Sigmoid colon (tissue), 4 donors: ENCODE data around the gene HADH.

Experiments used
- EP300 ChIP-seq, 4 donors: sonication (generic); formaldehyde crosslinking; IDR thresholded peaks; one replicate each; pipeline ENCODE4 v1.6.1; 2017; ENCODE audit warnings: antibody characterized with exemption in 4 of 4
- POLR2A ChIP-seq, 2 donors: fragments of 450-650 bp; IDR thresholded peaks; one replicate each; pipeline ENCODE4 v1.6.1; 2016; ENCODE audit warnings: antibody characterized with exemption in 2 of 2, mild to moderate bottlenecking in 2 of 2, moderate library complexity in 2 of 2
- POLR2AphosphoS5 ChIP-seq, 4 donors: sonication (generic); formaldehyde crosslinking; IDR thresholded peaks; one replicate each; pipeline ENCODE4 v1.6.1; 2017; ENCODE audit warnings: antibody characterized with exemption in 4 of 4
- TF ChIP-seq, protein P1 (sequence below), 4 experiments: fragments of 450-650 bp in 3 of 4; fragments of 200-600 bp in 1 of 4; IDR thresholded peaks; one replicate each; pipeline ENCODE4 v1.5.1; 2016 to 2019; ENCODE audit warnings: antibody characterized with exemption in 4 of 4, mild to moderate bottlenecking in 3 of 4, moderate library complexity in 2 of 4

DNA sequence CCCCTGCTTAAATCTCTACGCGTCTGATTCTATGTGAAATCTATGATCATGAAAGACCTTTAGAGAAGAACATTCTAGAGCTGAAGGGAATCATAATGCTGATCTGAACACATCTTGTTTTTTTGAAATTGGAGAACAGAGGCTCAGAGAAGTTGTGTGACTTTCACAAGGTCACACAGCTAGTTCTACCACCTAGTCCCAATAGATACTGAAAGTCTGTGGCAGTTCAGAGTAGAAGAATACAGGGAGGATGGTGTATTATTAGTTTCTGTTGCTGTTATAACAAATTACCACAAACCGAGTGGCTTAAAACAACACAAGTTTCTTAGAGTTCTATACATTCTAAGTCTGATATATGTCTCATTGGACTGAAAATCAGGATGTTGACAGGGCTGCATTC lies 43.9 kb upstream of the HADH start:
- TF ChIP-seq, protein P1, sequence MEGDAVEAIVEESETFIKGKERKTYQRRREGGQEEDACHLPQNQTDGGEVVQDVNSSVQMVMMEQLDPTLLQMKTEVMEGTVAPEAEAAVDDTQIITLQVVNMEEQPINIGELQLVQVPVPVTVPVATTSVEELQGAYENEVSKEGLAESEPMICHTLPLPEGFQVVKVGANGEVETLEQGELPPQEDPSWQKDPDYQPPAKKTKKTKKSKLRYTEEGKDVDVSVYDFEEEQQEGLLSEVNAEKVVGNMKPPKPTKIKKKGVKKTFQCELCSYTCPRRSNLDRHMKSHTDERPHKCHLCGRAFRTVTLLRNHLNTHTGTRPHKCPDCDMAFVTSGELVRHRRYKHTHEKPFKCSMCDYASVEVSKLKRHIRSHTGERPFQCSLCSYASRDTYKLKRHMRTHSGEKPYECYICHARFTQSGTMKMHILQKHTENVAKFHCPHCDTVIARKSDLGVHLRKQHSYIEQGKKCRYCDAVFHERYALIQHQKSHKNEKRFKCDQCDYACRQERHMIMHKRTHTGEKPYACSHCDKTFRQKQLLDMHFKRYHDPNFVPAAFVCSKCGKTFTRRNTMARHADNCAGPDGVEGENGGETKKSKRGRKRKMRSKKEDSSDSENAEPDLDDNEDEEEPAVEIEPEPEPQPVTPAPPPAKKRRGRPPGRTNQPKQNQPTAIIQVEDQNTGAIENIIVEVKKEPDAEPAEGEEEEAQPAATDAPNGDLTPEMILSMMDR (IDR thresholded peaks at IDR 0.05) = no peak
- TF ChIP-seq POLR2A (IDR thresholded peaks at IDR 0.05) (no peak), POLR2AphosphoS5 (IDR thresholded peaks at IDR 0.05) (no peak), EP300 (IDR thresholded peaks at IDR 0.05) (no peak)
